GM18505 (cell line): Measurements from ENCODE around the gene PI4KB.

Source experiments
- ATAC-seq: cut with Tn5 transposase; IDR thresholded peaks from one replicate; pipeline ENCODE4 v1.9.1; 2021; ENCODE audit not compliant: unreplicated experiment
- POLR2A ChIP-seq: IDR thresholded peaks from 4 replicates; pipeline ENCODE4 v1.6.1; 2011; ENCODE audit warnings: borderline replicate concordance; ENCODE audit not compliant: insufficient read depth, insufficient read length; ENCODE audit errors: extremely low read depth

PI4KB gene

DNA sequence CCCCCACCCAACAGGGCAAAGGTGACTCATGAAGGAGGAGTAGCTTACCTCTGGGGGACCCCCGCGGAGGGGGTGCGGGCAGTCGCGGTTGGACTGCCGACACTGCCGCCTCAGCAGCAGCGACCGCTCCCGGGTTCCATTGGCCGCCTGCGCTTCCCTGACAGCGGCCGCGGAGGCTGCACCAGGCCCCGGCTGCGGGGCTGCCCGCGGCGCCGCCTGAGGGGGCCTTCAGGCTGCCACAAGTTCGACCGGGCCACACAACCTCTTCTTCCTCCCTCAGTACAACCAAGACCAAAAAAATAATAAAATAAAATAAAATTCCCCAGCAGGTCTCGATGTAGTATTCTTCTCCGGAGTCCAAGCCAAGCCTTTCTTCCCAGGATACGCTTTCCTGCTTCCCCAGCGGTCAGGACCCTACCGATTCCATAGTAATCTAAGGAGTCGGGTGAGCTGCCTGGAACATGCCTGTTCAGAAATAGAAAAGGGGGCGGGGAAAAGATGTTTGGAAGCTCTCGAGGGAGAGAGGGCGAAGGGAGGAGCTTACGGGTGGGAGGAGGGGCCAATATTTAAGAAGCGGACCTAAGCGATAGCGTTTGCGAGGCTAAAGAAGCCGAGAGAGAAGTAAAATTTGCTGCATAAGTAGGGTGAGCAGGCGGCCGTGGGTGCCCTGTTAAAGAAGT lies at the start of gene PI4KB:
Gene PI4KB (minus strand): TSS at position 194 of the 680 bp plus-strand sequence. CDS start 10,935 bp downstream, outside the sequence.
- peak; percentile 80 for TF ChIP-seq POLR2A
- ATAC-seq = peak; percentile 56

DNA sequence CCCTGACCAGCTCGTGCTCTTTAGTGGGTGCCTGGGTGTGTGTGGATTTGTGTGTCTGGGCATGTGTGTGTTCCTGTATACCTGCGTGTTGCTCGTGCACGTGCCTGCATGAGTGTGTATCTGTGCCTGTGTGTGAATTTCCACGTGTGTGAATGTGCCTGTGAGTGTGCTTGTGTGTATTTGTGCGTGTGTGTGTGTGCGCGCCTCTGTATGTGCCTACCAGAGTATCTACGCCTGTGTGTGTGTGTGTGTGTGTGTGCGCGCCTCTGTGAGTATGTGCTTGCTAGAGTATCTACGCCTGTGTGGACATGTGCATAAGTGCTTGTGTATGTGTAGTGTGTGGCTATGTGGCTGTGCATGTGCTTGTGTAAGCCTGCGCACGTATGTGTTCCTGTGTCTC lies 46.0 kb upstream of the PI4KB start:
- ATAC-seq = no peak

DNA sequence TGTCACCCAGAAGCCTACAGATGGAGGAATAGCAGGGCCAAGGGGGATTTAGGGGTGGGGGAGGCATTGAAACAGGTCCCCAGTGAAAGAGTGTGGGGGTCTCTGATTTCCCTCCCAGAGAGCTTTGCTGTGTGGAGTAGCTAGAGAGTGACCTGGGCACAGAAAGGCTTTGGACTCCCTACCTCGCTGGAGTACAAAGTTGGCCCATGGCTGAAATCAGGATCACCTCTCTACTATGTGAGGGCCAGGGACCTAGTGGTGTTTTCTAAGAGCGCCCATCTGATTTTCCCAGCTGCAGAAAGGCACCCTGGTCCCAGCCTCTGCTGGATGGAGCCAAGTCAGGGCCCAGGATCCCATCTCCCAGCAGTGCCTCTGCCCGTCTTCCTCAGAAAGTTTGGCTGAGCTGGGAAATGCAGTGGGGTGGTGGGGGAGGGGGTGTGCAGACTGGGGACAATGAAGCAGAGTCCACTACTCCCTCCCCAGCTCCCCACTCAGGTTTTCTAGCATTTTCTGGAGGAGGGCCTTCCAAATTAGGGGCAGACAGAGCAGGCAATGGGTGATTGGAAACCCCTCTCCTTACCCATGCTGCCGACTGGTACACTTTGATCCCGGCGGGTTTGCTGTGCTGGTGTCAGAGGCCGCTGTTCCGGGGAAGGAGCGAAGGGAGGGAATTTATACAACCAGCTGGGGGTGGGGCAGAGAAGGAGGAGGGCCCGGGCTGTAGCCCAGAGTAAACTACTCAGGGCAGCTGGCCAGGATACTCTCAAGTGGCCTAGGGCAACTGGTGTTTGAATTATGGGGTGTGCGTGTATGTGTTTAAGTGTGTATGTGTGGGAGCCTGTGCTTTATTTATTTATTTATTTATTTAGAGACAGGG lies 45.1 kb upstream of the PI4KB start, which contains the start of gene SELENBP1:
Gene SELENBP1 (minus strand): TSS at position 648 of the 877 bp plus-strand sequence. CDS start 64 bp downstream, at position 584.
- ATAC-seq = no peak
- no peak for TF ChIP-seq POLR2A

More for the DNA sequence above, 46.0 kb upstream of the PI4KB start:
- no peak for TF ChIP-seq POLR2A

DNA sequence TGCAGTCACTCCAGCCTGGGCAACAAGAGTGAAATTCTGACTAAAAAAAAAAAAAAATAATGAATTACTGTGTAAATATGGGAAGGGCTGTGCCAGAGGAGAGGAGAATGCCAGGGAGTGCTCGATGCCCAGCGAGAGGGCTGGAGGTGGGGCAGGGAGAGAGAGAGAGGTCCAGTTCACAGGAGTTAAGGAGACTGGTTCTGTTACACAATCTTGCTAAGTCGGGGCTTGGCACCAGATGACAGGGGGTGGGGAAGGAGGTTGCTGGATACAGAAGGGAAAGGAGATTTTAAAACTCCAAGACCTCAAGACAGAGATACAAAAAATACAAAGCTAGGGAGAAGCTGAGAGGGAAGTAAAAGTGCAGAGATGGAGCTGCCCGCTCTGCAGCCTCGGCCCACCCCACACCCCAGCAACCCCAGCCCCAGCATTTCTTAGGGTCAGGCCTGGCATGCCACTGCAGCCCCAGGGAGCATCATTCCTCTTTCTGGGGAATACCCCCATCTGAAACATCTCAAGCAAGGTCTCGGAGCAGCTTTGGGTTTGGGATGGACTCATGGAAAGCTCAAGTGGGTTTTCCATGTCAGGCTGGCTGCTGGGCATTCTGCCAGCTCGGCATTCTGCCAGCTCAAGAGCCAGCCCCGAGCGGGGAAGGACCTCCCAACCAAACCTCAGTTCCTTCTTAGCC lies 44.3 kb upstream of the PI4KB start:
- no peak for ATAC-seq
- TF ChIP-seq POLR2A = no peak

DNA sequence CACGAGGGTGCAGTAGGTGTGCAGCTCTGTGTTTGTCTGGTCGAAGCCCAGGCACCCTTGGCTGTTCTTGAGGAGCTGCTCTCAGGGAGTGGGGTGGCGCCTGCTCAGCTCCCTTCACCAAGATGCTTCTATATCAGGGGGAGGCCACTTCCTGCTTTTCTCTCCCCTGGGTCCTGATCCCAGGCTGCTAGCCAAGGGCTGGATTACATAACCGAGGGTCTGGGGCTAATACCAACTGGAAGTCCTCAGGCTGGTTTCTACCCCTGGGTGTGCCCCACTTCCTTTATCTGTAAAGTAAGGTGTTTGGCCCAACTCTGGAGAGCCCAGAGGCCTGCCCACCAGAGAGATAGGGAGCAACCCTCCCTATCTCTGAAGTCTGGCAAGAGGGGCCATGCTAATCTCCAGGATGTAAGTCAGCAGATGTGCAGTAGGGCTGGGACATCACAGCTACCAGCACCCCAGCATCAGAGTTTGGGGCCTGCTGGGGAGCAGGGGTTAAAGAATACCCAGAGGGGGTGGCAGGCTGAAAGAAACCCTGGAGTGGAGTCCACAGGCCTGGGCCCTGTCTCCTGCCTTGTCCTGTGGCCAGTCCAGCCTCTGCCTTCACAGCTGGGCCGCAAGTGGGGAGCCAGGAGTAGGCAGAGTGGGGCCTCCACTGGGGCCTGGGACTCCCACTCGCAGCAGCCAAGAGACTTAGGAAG lies 43.1 kb upstream of the PI4KB start:
- TF ChIP-seq POLR2A = no peak
- ATAC-seq = no peak

DNA sequence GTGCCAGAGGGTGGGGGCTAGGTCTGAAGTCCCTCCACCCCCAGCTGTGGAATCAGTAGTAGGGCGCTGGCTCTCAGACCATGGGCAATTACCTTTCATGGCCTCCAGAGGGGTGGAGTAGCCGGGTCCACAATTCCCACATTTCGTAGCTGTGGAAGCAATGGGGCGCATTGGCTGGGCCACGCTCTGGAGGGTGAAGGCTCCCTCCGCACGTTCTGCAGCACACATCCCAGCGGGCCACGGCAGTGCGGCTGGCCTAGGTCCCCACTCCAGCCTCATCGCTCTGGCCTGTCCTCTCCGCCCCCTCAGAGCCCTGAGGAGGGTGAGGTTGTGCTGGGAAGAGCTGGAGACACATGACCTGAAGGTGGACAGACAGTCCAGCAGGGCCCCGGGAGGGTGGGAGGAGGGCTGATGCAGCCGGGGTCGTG lies 42.4 kb upstream of the PI4KB start:
- no peak for TF ChIP-seq POLR2A

DNA sequence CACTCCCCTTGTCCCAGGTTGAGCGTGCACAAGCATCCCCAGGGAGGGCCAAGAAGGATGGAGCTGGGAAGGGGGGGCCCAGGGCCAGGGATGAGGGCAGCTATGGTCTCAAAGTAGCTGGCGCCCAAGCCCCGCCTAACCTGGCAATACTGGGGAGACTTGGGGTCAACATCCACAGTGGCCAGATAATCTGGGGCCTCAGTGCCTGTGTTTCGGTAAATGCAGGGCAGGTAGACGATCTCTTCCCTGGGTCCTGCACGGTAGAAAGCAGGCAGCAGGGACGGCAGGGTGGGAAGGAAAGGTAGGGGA lies 42.0 kb upstream of the PI4KB start:
- no peak for ATAC-seq
- TF ChIP-seq POLR2A = no peak

More for the DNA sequence above, 42.4 kb upstream of the PI4KB start:
- ATAC-seq = no peak

DNA sequence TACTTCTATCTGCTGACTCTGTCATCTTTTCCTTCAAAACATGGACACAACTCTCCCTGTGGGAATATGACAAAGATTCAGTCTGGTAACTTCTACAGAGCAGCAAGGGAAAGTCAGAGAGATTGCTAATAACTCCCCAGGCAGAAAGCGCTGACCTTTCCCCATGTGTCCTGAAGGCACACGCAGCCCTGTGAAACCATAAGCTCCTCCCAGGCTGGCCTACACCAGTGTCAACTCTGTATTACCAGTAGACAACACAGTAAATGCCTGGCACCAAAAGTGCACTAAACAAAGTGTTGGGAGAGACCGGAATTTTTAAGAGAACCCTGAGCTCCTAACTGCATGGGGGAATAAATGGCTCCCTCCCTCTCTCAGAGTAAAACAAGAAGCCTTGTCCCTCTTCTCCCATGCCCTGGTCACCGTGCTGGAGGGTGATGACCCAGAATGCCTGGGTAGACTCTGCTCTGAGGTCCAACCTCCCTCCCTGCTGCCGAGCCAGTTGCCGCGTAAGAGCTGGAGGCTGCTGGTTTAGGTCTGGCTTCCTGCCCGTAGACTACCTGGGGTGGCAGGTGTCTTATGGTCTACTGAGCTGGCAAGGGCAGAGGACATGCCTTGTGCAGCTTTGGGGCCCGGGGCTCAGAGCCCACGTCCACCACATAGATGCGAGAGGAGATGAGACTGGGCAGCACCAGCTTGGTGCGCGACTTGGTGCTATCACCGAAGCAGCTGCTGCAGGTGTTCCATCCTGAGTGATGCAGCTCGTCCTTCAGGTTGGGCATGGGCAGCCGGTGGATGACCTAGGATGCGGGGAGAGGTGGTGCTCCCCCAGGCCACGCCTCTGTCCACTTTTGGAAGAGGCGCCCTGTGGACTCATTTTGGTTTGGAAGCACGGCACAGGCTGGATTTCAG lies 41.4 kb upstream of the PI4KB start:
- TF ChIP-seq POLR2A = no peak
- no peak for ATAC-seq

DNA sequence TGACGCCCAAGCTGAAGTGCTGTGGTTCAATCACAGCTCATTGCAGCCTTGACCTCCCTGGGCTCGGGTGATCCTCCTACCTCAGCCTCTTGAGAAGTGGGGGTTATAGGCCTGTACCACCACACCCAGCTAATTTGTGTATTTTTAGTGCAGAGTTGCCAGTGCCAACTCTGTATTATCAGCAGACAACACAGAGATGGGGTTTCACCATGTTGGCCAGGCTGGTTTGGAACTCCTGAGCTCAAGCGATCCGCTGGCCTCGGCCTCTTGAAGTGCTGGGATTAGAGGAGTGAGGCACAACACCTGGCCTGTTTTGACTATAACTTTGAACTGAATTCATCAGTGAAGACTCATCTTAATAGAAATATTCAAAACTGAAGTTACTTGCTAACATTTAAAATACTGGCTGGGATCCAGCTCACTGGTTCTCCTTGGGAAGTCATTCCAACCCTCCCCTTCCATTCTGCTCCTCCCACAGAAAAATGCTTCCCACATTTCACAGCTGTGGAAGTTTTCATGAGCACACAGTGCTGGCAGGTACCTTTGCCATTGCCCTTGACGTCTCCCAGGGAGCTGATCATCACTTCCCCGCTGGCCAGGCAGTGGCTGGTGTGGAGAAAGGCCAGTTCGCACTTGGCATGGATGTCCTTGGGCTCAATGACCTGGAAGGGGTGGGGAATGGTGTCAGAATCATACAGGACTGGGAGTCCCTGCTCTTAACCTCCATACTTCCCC lies 40.6 kb upstream of the PI4KB start:
- ATAC-seq = no peak
- TF ChIP-seq POLR2A = no peak

DNA sequence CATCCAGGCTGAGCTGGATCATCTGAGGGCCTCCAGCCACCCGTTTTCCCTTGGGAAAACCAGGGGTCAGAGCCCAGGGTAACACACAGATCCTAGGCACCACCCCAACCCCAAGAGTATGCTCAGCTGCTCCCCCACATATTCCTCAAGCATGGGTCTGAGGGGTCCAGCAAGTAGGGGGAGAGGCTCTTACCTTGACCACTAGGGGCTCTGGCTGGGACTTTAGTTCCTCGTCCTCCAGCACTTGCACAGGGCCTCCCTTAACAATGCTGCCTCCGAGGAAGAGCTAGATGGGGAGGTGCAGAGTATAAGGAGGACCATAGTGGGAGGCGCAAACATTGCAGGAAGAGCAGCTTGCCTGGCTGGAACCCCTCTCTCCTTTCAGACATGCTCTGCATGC lies 37.8 kb upstream of the PI4KB start:
- no peak for ATAC-seq
- TF ChIP-seq POLR2A = no peak

DNA sequence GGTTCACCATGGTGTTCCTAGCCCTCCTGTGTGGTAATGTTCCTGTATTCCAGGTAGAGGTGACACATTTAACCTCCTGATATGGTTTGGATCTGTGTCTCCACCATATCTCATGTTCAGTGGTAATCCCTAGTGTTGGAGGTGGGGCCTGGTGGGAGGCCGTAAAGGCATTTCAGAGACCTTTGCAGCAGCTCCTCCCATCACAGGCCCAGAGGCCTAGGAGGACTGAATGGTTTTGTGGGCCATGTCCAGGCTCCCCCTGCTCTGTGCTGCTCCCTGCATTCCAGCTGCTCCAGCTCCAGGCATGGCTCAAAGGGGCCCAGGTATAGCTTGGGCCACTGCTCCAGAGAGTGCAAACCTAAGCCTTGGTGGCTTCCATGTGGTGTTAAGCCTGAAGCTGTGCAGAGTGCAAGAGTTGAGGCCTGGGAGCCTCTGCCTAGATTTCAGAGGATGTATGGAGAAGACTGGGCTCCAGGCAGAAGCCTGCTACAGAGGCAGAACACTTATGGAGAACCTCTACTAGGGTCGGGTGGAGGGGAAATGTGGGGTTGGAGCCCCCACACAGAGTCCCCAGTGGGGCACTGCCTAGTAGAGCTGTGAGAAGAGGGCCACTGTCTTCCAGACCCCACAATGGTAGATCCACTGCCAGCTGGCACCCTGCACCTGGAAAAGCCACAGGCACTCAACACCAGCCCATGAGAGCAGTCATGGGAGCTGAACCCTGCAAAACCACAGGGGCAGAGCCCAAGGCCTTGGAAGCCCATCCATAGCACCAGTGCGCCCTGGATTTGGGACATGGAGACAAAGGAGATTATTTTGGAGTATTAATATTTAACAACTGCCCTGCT lies 35.3 kb upstream of the PI4KB start:
- ATAC-seq = no peak

DNA sequence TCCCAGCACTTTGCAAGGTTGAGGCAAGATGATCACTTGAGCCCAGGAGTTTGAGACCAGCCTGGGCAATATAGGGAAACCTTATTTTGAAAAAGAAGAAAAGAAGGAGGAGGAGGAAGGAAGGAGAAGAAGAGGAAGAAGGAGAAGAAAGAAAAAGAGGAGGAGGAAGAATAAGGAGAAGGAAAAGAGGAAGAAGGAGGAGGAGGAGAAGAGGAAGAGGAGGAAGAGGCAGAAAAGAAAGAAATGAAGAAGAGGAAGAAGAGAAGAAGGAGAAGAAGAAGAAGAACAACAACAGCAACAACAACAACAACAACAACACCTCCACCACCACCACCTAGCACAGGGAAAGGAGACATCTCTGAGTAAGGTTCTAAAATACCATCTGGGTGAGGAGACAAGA lies 34.7 kb upstream of the PI4KB start:
- TF ChIP-seq POLR2A = no peak
- no peak for ATAC-seq

More for the DNA sequence above, 35.3 kb upstream of the PI4KB start:
- TF ChIP-seq POLR2A = no peak
